Neutrophil (primary cell): Measurements from ENCODE around the gene CTBP2.

Experiments
- H3K27ac ChIP-seq: fragments of 200-600 bp; sonication (generic); 2 replicates; pipeline ENCODE4 v1.5.1; 2016; ENCODE audit warnings: mild to moderate bottlenecking, moderate library complexity
- H3K27me3 ChIP-seq: fragments of 200-600 bp; sonication (generic); 2 replicates; pipeline ENCODE4 v1.6.0; 2016; ENCODE audit warnings: mild to moderate bottlenecking
- H3K36me3 ChIP-seq: fragments of 200-600 bp; sonication (generic); 2 replicates; pipeline ENCODE4 v1.5.1; 2017
- H3K4me1 ChIP-seq, 2 experiments: fragments of 200-600 bp in 1 of 2; sonication (generic) in 1 of 2; 1 replicate in 1 of 2; 2 replicates in 1 of 2; pipeline versions ENCODE4 v1.5.1 to v1.6.1; 2013 to 2016; ENCODE audit warnings: low read depth in 1 of 2, low read length in 1 of 2, mild to moderate bottlenecking in 1 of 2, moderate library complexity in 1 of 2; ENCODE audit not compliant: control insufficient read depth in 1 of 2, insufficient read depth in 1 of 2
- H3K4me3 ChIP-seq, 2 experiments: fragments of 200-600 bp in 1 of 2; sonication (generic) in 1 of 2; 1 replicate in 1 of 2; 2 replicates in 1 of 2; pipeline ENCODE4 v1.5.1; 2013 to 2016; ENCODE audit warnings: low read depth in 1 of 2, low read length in 1 of 2, mild to moderate bottlenecking in 1 of 2, moderate library complexity in 1 of 2
- H3K9me3 ChIP-seq: fragments of 200-600 bp; sonication (generic); 2 replicates; pipeline ENCODE4 v1.5.1; 2016
- CTCF ChIP-seq: fragments of 200-600 bp; sonication (generic); IDR thresholded peaks from 2 replicates; pipeline ENCODE4 v1.5.1; 2016; ENCODE audit warnings: antibody characterized with exemption

CTBP2 gene

GRCh38 chr10:125128397-125129075, 31.8 kb downstream of the CTBP2 start:
- Histone ChIP-seq H3K27ac (peak overlapping the region; percentile 48), H3K36me3 (peaks cover 48% of the 10 kb centered on the region)

DNA sequence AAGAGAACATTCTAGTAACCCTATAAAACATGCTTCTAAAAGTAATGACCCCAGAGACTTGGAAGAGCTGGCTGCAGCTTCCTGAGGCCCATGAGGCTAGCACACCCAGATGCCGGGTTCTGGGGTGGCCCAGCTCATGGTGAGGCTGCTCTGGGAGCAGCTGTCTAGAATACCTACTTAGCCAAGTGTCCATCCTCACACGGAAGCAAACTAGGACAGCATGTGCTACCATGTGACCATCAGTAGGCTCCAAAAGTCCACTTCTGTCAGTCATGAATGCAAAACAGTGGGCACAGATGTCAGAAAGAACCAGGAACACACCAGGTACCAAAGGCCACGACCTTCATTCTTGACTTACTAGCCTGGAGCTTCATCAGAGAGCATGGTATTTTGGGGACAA, 32.4 kb downstream of the CTBP2 start:
- peaks cover 12 to 14% of the 10 kb centered on the region in 2 experiments for H3K4me1 ChIP-seq
- H3K36me3 ChIP-seq = peaks cover 42% of the 10 kb centered on the region
- H3K4me3 ChIP-seq = no peak overlapping the region
- H3K27me3 ChIP-seq = no peaks in the 10 kb centered on the region
- H3K9me3 ChIP-seq = no peaks in the 10 kb centered on the region
- TF ChIP-seq CTCF = no peak
- H3K27ac ChIP-seq = no peak overlapping the region

More at GRCh38 chr10:125128397-125129075, 31.8 kb downstream of the CTBP2 start:
- TF ChIP-seq CTCF = no peak
- H3K4me3 ChIP-seq = no peak overlapping the region
- no peaks in the 10 kb centered on the region for H3K27me3 ChIP-seq
- peaks cover 12 to 14% of the 10 kb centered on the region in 2 experiments for H3K4me1 ChIP-seq
- H3K9me3 ChIP-seq = no peaks in the 10 kb centered on the region

DNA sequence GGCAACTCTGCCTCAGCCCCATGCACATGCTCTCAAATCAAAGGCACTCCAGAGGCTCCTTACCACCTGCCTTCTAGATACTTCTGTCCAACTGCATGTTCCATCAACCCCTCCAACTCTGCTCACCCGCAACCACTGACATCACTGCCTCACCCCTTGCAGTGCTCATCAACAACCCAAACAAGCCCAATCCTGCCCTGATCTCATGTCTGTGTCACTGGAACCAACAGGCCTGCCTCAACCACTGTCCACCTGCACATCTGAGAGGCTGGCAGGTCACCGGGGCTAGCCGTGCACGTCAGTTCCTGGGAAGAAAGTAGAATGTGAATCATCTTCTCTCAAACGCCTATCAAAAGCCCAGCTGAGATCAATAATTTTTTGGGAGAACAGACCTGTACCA, 33.3 kb downstream of the CTBP2 start:
- Histone ChIP-seq H3K4me3 (no peak overlapping the region), H3K27ac (no peak overlapping the region), H3K36me3 (peaks cover 43% of the 10 kb centered on the region), H3K4me1 (peaks cover 12 to 14% of the 10 kb centered on the region in 2 experiments), H3K27me3 (no peaks in the 10 kb centered on the region), H3K9me3 (no peaks in the 10 kb centered on the region)
- no peak for TF ChIP-seq CTCF

DNA sequence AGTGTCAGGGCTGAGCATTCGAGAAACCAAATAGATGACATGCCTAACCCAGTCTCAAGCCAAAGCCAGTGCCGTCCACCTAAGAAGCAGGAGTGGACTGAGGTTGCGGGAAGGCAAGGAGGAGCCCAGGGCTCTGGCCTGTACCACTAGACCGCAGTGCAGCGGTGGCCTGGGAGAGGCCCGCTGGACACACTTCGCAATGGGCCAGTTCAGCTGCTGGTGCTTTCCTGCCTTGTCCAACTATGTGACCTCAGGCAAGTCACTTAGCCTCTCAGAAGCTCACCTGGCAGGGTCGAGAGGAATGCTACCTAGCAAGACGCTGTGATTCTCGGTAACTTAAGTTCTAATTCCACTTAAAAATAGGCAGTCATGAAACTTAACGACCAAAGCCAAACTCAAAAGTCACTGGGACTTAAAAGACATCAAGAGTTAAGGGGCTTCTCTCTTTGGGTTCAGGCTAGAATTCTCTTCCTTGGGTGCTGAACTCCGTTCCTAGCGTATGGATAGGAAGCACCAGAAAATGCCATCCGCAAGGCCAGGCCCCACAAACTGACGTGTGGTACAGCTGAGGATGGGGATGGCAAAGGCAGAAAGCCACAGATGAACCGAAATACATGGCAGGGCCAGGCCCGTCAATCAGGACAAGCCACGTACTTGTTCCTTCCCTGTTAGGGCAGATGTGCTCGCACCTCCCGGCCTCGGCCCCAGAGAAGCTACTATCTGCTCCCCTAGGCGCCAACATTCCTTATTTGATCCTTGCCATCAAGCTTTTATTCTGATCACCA, 34.2 kb downstream of the CTBP2 start:
- no peak for TF ChIP-seq CTCF
- Histone ChIP-seq H3K4me1 (peaks cover 13 to 15% of the 10 kb centered on the region in 2 experiments), H3K9me3 (no peaks in the 10 kb centered on the region), H3K27me3 (no peaks in the 10 kb centered on the region), H3K36me3 (peaks cover 41% of the 10 kb centered on the region), H3K27ac (no peak overlapping the region), H3K4me3 (no peak overlapping the region)

DNA sequence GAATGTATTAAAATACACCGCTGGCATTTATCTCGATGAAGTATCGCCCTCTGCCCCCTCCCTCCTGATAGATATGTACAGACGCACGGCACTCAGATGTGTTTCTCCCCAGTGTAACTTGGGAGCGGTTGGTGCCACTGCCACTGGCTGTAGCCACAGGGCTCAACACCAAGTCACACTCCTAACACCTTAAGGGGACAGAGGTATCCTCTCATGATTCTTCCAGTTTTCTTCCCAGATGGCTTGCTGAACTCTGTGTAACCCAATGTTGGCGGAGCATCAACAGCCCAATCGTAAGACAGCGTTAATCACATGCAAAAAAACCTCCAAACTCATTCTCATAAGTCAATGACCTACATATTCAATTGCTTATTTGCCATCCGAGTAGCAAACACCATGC, 35.5 kb downstream of the CTBP2 start:
- Histone ChIP-seq H3K27ac (no peak overlapping the region), H3K4me1 (peaks cover 20 to 22% of the 10 kb centered on the region in 2 experiments), H3K36me3 (peaks cover 30% of the 10 kb centered on the region), H3K4me3 (no peak overlapping the region), H3K9me3 (no peaks in the 10 kb centered on the region), H3K27me3 (no peaks in the 10 kb centered on the region)
- TF ChIP-seq CTCF = no peak
